ENCODE results near the gene SLC10A7. TPM values are rescaled to one million over a fixed set of nuclear protein-coding genes. Genes with fewer than 3 reads are reported as not detected.

SLC10A7 gene
- polyA plus RNA-seq, 4 donors, result 13.4 to 18.0 (median 16.4) TPM

GRCh38 chr4:146495269-146495668, 26.5 kb downstream of the SLC10A7 start:
- no peak for DNase-seq (ENCODE audit: low read depth in 4 of 4, low spot score in 3 of 4)

- no peak for DNase-seq (ENCODE audit: low read depth in 4 of 4, low spot score in 3 of 4)
Observed at GRCh38 chr4:146494143-146494542, 27.6 kb downstream of the SLC10A7 start.

- no peak for DNase-seq (ENCODE audit: low read depth in 4 of 4, low spot score in 3 of 4)
Observed at GRCh38 chr4:146490106-146490505, 31.6 kb downstream of the SLC10A7 start.

- DNase-seq (ENCODE audit: low read depth in 4 of 4, low spot score in 3 of 4), result no peak
Observed at GRCh38 chr4:146488495-146489174, 33.1 kb downstream of the SLC10A7 start.

- no peak for DNase-seq (ENCODE audit: low read depth in 4 of 4, low spot score in 3 of 4)
Observed at GRCh38 chr4:146486565-146486964, 35.2 kb downstream of the SLC10A7 start.

- no peak for DNase-seq (ENCODE audit: low read depth in 4 of 4, low spot score in 3 of 4)
Observed at GRCh38 chr4:146485968-146486367, 35.8 kb downstream of the SLC10A7 start.

- DNase-seq (ENCODE audit: low read depth in 4 of 4, low spot score in 3 of 4), result no peak
Observed at GRCh38 chr4:146482788-146483187, 39.0 kb downstream of the SLC10A7 start.

GRCh38 chr4:146481246-146481645, 40.5 kb downstream of the SLC10A7 start:
- DNase-seq (ENCODE audit: low read depth in 4 of 4, low spot score in 3 of 4), result no peak

- no peak for DNase-seq (ENCODE audit: low read depth in 4 of 4, low spot score in 3 of 4)
Observed at GRCh38 chr4:146478009-146478408, 43.7 kb downstream of the SLC10A7 start.

GRCh38 chr4:146477054-146477453, 44.7 kb downstream of the SLC10A7 start:
- DNase-seq (ENCODE audit: low read depth in 4 of 4, low spot score in 3 of 4), result no peak

- DNase-seq (ENCODE audit: low read depth in 4 of 4, low spot score in 3 of 4), result no peak
Observed at GRCh38 chr4:146472404-146472803, 49.3 kb downstream of the SLC10A7 start.

- DNase-seq (ENCODE audit: low read depth in 4 of 4, low spot score in 3 of 4), result no peak
Observed at GRCh38 chr4:146470604-146471003, 51.1 kb downstream of the SLC10A7 start.

GRCh38 chr4:146469022-146469421, 52.7 kb downstream of the SLC10A7 start:
- no peak for DNase-seq (ENCODE audit: low read depth in 4 of 4, low spot score in 3 of 4)

GRCh38 chr4:146465628-146466027, 56.1 kb downstream of the SLC10A7 start:
- no peak for DNase-seq (ENCODE audit: low read depth in 4 of 4, low spot score in 3 of 4)

- no peak for DNase-seq (ENCODE audit: low read depth in 4 of 4, low spot score in 3 of 4)
Observed at GRCh38 chr4:146462251-146462650, 59.5 kb downstream of the SLC10A7 start.

GRCh38 chr4:146458594-146458993, 63.1 kb downstream of the SLC10A7 start:
- no peak for DNase-seq (ENCODE audit: low read depth in 4 of 4, low spot score in 3 of 4)

GRCh38 chr4:146456681-146457080, 65.1 kb downstream of the SLC10A7 start:
- DNase-seq (ENCODE audit: low read depth in 4 of 4, low spot score in 3 of 4), result no peak

- no peak for DNase-seq (ENCODE audit: low read depth in 4 of 4, low spot score in 3 of 4)
Observed at GRCh38 chr4:146453181-146453807, 68.4 kb downstream of the SLC10A7 start.

GRCh38 chr4:146450524-146450923, 71.2 kb downstream of the SLC10A7 start:
- no peak for DNase-seq (ENCODE audit: low read depth in 4 of 4, low spot score in 3 of 4)

GRCh38 chr4:146446555-146446954, 75.2 kb downstream of the SLC10A7 start:
- no peak for DNase-seq (ENCODE audit: low read depth in 4 of 4, low spot score in 3 of 4)

GRCh38 chr4:146445198-146446150, 76.3 kb downstream of the SLC10A7 start:
- no peak for DNase-seq (ENCODE audit: low read depth in 4 of 4, low spot score in 3 of 4)
